HepG2 (cell line): ENCODE measurements around the gene FKBP8. TPM values are rescaled to one million over a fixed set of nuclear protein-coding genes. Genes with fewer than 3 reads are reported as not detected.
A peak's percentile ranks its signal among the peaks of the same experiment; 100 is the strongest.

Source experiments
- ARNTL ChIP-seq: sonication (generic); formaldehyde crosslinking; IDR thresholded peaks from 2 replicates; pipeline ENCODE4 v1.4.0; 2020; ENCODE audit warnings: mild to moderate bottlenecking, missing genetic modification reagents
- BRD4 ChIP-seq: sonication (generic); formaldehyde crosslinking; IDR thresholded peaks from 2 replicates; pipeline ENCODE4 v1.4.0; 2020; ENCODE audit warnings: missing genetic modification reagents
- DPF2 ChIP-seq: sonication (generic); formaldehyde crosslinking; IDR thresholded peaks from 2 replicates; pipeline ENCODE4 v1.4.0; 2020; ENCODE audit warnings: mild to moderate bottlenecking, low read depth, missing genetic modification reagents, borderline replicate concordance
- FIP1L1 ChIP-seq: fragments of 200-400 bp; formaldehyde crosslinking; IDR thresholded peaks from 2 replicates; pipeline ENCODE4 v1.6.1; 2018; ENCODE audit warnings: low read depth, mild to moderate bottlenecking, low read length, moderate library complexity, borderline replicate concordance; ENCODE audit not compliant: insufficient read depth
- GATAD1 ChIP-seq: IDR thresholded peaks from 2 replicates; pipeline ENCODE4 v1.6.1; 2016; ENCODE audit warnings: missing genetic modification reagents, missing compliant biosample characterization
- LCORL ChIP-seq, 2 experiments: fragments of 450-650 bp in 1 of 2; sonication (generic) in 1 of 2; formaldehyde crosslinking in 1 of 2; IDR thresholded peaks; 2 replicates each; pipeline versions ENCODE4 v1.5.0 to v1.6.1; 2017 to 2020; ENCODE audit warnings: antibody characterized with exemption in 1 of 2, missing genetic modification reagents in 1 of 2
- MBNL3 ChIP-seq: fragments of 250-450 bp; sonication (Bioruptor Pico); conservative IDR thresholded peaks from 2 replicates; pipeline ENCODE4 v1.8.0; 2022; ENCODE audit warnings: mild to moderate bottlenecking, inconsistent platforms
- PHB2 ChIP-seq: fragments of 450-650 bp; IDR thresholded peaks from 2 replicates; pipeline ENCODE4 v1.6.1; 2018; ENCODE audit not compliant: partially characterized antibody
- PLRG1 ChIP-seq: fragments of 450-650 bp; conservative IDR thresholded peaks from 2 replicates; pipeline ENCODE4 v1.6.1; 2016
- SALL2 ChIP-seq: sonication (generic); formaldehyde crosslinking; IDR thresholded peaks from 2 replicates; pipeline ENCODE4 v1.8.1; 2023; ENCODE audit warnings: mild to moderate bottlenecking, missing genetic modification reagents, inconsistent platforms
- ZBTB7B ChIP-seq: sonication (generic); formaldehyde crosslinking; IDR thresholded peaks from 2 replicates; pipeline ENCODE4 v1.4.0; 2020; ENCODE audit warnings: missing genetic modification reagents
- ZMYM2 ChIP-seq: sonication (generic); formaldehyde crosslinking; IDR thresholded peaks from 2 replicates; pipeline ENCODE4 v1.8.0; 2022; ENCODE audit warnings: mild to moderate bottlenecking, missing genetic modification reagents
- ZNF17 ChIP-seq: sonication (generic); formaldehyde crosslinking; IDR thresholded peaks from 2 replicates; pipeline ENCODE4 v1.5.0; 2020; ENCODE audit warnings: mild to moderate bottlenecking, missing genetic modification reagents
- ZNF224 ChIP-seq: sonication (generic); formaldehyde crosslinking; IDR thresholded peaks from 2 replicates; pipeline ENCODE4 v1.5.0; 2020; ENCODE audit warnings: mild to moderate bottlenecking, missing genetic modification reagents
- ZNF569 ChIP-seq: sonication (generic); formaldehyde crosslinking; IDR thresholded peaks from 2 replicates; pipeline ENCODE4 v1.5.0; 2020; ENCODE audit warnings: mild to moderate bottlenecking, missing genetic modification reagents, moderate library complexity, borderline replicate concordance
- ZNF570 ChIP-seq: sonication (generic); formaldehyde crosslinking; IDR thresholded peaks from 2 replicates; pipeline ENCODE4 v1.4.0; 2020; ENCODE audit warnings: mild to moderate bottlenecking, missing genetic modification reagents, borderline replicate concordance
- ZSCAN22 ChIP-seq: sonication (generic); formaldehyde crosslinking; IDR thresholded peaks from 2 replicates; pipeline ENCODE4 v1.4.0; 2020; ENCODE audit warnings: mild to moderate bottlenecking, missing genetic modification reagents
- polyA plus RNA-seq, 8 experiments: library from polyadenylated mRNA; depleted of rRNA in 3 of 8; stranded (reverse) in 7 of 8; unstranded in 1 of 8; fragments of >200 nt; fragmentation: Illumina TruSeq in 4 of 8; extraction: Trizol in 4 of 8; gene quantifications; 2 replicates each; pipeline versions ENCODE4 v1.2.1 to v1.2.3, GENCODE V29; 2011 to 2016; ENCODE audit warnings: low read depth in 4 of 8, missing spikeins in 1 of 8, mixed read lengths in 1 of 8; ENCODE audit not compliant: insufficient read depth in 1 of 8
- total RNA-seq, 5 experiments: library from RNA; depleted of rRNA; stranded (reverse); fragments of >200 nt; fragmentation: Illumina TruSeq; extraction: Trizol; gene quantifications; 2 replicates each; pipeline ENCODE4 v1.2.3, GENCODE V29; 2016; ENCODE audit warnings: low read depth in 1 of 5
- TF ChIP-seq, protein P1 (sequence below): sonication (generic); formaldehyde crosslinking; conservative IDR thresholded peaks from 2 replicates; pipeline ENCODE4 v1.8.0; 2022; ENCODE audit warnings: missing genetic modification reagents
- TF ChIP-seq, protein P2 (sequence below): IDR thresholded peaks from 2 replicates; pipeline ENCODE4 v1.6.1; 2016; ENCODE audit warnings: control low read depth
- TF ChIP-seq, protein P3 (sequence below), 2 experiments: fragments of 450-650 bp in 1 of 2; sonication (generic) in 1 of 2; formaldehyde crosslinking; IDR thresholded peaks; 2 replicates each; pipeline versions ENCODE4 v1.5.0 to v1.8.0; 2020 to 2022; ENCODE audit warnings: mild to moderate bottlenecking in 1 of 2, missing genetic modification reagents in 1 of 2
- TF ChIP-seq, protein P4 (sequence below): sonication (generic); formaldehyde crosslinking; IDR thresholded peaks from 2 replicates; pipeline ENCODE4 v1.5.0; 2020; ENCODE audit warnings: mild to moderate bottlenecking, missing genetic modification reagents
- TF ChIP-seq, protein P5 (sequence below): sonication (generic); formaldehyde crosslinking; IDR thresholded peaks from 2 replicates; pipeline ENCODE4 v1.8.0; 2022; ENCODE audit warnings: mild to moderate bottlenecking, missing genetic modification reagents, moderate library complexity

The FKBP8 gene
- total and polyA plus RNA-seq, 2 of the 13 experiments (the other 11 are each of a cell fraction or from before 2014, with no cell fraction given): 81.7 to 93.9 TPM

DNA sequence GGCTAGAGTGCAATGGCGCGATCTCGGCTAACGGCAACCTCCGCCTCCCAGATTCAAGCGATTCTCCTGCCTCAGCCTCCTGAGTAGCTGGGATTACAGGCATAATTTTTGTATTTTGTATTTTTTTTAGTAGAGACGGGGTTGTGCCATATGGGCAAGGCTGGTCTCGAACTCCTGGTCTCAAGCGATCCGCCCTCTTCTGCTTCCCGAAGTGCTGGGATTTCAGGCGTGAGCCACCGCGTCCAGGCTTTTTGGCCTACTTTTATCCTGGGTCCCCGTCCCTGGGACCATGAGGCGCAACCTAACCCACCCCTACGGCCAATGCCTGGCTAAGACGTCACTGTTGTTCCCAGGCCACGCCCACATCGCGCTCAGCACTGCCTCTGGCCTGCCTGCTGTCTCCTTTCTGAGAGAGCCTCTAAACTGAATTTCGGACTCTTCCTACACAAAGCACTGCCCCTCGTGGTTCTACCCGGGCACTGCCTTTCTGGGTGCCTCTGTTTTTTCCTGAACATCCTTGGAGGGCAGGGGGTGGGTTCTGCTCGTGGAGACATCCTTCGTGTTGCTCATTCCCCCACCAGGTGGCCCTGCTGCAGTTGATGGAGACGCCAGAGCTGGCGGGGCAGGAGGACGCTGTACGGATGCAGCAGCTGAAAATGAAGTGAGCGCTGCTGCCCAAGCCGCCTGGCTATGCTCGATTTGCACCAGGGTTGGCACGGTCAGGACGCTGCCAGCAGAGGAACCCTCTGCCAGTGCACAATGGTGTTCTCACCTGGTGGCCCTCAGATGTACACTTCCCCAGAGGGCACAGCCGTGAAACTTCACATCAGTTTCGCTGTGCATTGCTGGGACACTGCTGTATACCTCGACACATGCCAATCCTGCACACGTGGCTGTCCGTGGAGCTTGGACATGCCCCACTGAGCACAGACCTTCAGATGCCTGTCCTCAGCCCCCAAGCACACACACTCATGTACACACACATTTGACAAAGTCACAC is 47.2 kb upstream of the FKBP8 start (continued):
- TF ChIP-seq ZNF569 (CRISPR knock-in tag): no peak
- TF ChIP-seq, protein P1, sequence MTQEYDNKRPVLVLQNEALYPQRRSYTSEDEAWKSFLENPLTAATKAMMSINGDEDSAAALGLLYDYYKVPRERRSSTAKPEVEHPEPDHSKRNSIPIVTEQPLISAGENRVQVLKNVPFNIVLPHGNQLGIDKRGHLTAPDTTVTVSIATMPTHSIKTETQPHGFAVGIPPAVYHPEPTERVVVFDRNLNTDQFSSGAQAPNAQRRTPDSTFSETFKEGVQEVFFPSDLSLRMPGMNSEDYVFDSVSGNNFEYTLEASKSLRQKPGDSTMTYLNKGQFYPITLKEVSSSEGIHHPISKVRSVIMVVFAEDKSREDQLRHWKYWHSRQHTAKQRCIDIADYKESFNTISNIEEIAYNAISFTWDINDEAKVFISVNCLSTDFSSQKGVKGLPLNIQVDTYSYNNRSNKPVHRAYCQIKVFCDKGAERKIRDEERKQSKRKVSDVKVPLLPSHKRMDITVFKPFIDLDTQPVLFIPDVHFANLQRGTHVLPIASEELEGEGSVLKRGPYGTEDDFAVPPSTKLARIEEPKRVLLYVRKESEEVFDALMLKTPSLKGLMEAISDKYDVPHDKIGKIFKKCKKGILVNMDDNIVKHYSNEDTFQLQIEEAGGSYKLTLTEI: no peak
- no peak for TF ChIP-seq LCORL (IDR thresholded peaks at IDR 0.05)
- no peak for TF ChIP-seq LCORL (CRISPR knock-in tag; IDR thresholded peaks at IDR 0.05)
- no peak for TF ChIP-seq MBNL3 (CRISPR knock-in tag)
- peak; percentile 84; the same call in 1 of the 2 replicates for TF ChIP-seq FIP1L1
- TF ChIP-seq, protein P2, sequence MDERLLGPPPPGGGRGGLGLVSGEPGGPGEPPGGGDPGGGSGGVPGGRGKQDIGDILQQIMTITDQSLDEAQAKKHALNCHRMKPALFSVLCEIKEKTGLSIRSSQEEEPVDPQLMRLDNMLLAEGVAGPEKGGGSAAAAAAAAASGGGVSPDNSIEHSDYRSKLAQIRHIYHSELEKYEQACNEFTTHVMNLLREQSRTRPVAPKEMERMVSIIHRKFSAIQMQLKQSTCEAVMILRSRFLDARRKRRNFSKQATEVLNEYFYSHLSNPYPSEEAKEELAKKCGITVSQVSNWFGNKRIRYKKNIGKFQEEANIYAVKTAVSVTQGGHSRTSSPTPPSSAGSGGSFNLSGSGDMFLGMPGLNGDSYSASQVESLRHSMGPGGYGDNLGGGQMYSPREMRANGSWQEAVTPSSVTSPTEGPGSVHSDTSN: no peak
- TF ChIP-seq, protein P3, sequence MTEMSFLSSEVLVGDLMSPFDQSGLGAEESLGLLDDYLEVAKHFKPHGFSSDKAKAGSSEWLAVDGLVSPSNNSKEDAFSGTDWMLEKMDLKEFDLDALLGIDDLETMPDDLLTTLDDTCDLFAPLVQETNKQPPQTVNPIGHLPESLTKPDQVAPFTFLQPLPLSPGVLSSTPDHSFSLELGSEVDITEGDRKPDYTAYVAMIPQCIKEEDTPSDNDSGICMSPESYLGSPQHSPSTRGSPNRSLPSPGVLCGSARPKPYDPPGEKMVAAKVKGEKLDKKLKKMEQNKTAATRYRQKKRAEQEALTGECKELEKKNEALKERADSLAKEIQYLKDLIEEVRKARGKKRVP (CRISPR knock-in tag; IDR thresholded peaks at IDR 0.05): no peak
- no peak for TF ChIP-seq ZNF224 (CRISPR knock-in tag)
- no peak for TF ChIP-seq GATAD1
- no peak for TF ChIP-seq ZMYM2 (CRISPR knock-in tag)
- TF ChIP-seq ZNF17 (CRISPR knock-in tag): no peak
- TF ChIP-seq, protein P4, sequence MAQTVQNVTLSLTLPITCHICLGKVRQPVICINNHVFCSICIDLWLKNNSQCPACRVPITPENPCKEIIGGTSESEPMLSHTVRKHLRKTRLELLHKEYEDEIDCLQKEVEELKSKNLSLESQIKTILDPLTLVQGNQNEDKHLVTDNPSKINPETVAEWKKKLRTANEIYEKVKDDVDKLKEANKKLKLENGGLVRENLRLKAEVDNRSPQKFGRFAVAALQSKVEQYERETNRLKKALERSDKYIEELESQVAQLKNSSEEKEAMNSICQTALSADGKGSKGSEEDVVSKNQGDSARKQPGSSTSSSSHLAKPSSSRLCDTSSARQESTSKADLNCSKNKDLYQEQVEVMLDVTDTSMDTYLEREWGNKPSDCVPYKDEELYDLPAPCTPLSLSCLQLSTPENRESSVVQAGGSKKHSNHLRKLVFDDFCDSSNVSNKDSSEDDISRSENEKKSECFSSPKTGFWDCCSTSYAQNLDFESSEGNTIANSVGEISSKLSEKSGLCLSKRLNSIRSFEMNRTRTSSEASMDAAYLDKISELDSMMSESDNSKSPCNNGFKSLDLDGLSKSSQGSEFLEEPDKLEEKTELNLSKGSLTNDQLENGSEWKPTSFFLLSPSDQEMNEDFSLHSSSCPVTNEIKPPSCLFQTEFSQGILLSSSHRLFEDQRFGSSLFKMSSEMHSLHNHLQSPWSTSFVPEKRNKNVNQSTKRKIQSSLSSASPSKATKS (CRISPR knock-in tag): no peak
- TF ChIP-seq ARNTL: no peak
- TF ChIP-seq, protein P5, sequence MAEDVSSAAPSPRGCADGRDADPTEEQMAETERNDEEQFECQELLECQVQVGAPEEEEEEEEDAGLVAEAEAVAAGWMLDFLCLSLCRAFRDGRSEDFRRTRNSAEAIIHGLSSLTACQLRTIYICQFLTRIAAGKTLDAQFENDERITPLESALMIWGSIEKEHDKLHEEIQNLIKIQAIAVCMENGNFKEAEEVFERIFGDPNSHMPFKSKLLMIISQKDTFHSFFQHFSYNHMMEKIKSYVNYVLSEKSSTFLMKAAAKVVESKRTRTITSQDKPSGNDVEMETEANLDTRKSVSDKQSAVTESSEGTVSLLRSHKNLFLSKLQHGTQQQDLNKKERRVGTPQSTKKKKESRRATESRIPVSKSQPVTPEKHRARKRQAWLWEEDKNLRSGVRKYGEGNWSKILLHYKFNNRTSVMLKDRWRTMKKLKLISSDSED (CRISPR knock-in tag): no peak
- no peak for TF ChIP-seq PHB2
- no peak for TF ChIP-seq DPF2 (CRISPR knock-in tag)
- TF ChIP-seq ZBTB7B (CRISPR knock-in tag): no peak
- TF ChIP-seq ZSCAN22 (CRISPR knock-in tag): no peak
- TF ChIP-seq PLRG1: no peak
- no peak for TF ChIP-seq SALL2 (CRISPR knock-in tag)
- no peak for TF ChIP-seq BRD4 (CRISPR knock-in tag)
- TF ChIP-seq ZNF570: no peak
